ENCODE results near the gene IL4R.

DNA sequence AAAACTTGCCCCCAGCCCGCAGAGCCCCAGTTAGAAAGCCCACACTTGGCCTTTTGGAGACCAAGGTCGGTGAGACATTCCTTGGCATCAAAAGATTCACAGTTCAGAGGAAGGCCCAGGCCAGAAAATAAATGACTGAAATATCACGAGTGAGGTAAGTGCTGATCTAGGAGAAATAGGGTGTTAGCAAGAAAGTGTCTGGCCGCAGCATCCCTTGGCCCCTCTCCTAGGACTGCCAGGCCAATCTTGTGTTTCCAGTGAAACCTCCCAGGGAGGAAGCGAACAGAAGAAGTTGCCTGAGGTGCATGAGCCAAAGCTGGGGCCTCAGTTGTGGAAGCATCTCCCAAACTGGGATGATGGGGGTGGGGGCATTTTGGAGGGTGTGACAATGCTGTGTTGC lies 22.7 kb upstream of the IL4R start:
- TF ChIP-seq POLR2A (IDR thresholded peaks at IDR 0.05): no peak
- no peak for TF ChIP-seq CTCF (IDR thresholded peaks at IDR 0.05)

All from testis (tissue), 2 donors.